DND-41 (cell line): ENCODE measurements around the gene BSCL2.

Experiments used
- ATAC-seq: fragments of 200-7000 bp; cut with Tn5 transposase; 3 replicates; pipeline ENCODE4 v1.9.1; 2021; ENCODE audit warnings: low read depth; ENCODE audit not compliant: insufficient read depth
- DNase-seq: peaks from one replicate; pipeline ENCODE4 v3.0.0-alpha.2; 2020
- H2AFZ ChIP-seq: 2 replicates; pipeline ENCODE4 v1.6.0; 2012; ENCODE audit warnings: low read depth, low read length
- H3K27ac ChIP-seq: 2 replicates; pipeline ENCODE4 v1.5.1; 2012; ENCODE audit warnings: low read length, inconsistent platforms
- H3K27me3 ChIP-seq: fragments of 200-600 bp; sonication (generic); 2 replicates; pipeline ENCODE4 v1.6.0; 2012; ENCODE audit warnings: low read length, mild to moderate bottlenecking, inconsistent platforms; ENCODE audit not compliant: insufficient read depth, poor library complexity
- H3K36me3 ChIP-seq: 2 replicates; pipeline ENCODE4 v1.5.1; 2012; ENCODE audit warnings: low read length, inconsistent platforms; ENCODE audit not compliant: insufficient read depth
- H3K4me1 ChIP-seq: 2 replicates; pipeline ENCODE4 v1.5.1; 2012; ENCODE audit warnings: mild to moderate bottlenecking, low read length; ENCODE audit not compliant: insufficient read depth
- H3K4me2 ChIP-seq: 2 replicates; pipeline ENCODE4 v1.6.0; 2012; ENCODE audit warnings: mild to moderate bottlenecking, moderate library complexity, low read length, inconsistent platforms; ENCODE audit not compliant: insufficient read depth
- H3K4me3 ChIP-seq, 2 experiments: fragments of 200-600 bp in 1 of 2; shearing (Covaris generic) in 1 of 2; 2 replicates each; pipeline ENCODE4 v1.5.1; 2012 to 2016; ENCODE audit warnings: inconsistent platforms in 2 of 2, low read length in 2 of 2, mild to moderate bottlenecking in 2 of 2, low read depth in 1 of 2, moderate library complexity in 1 of 2
- H3K79me2 ChIP-seq: 2 replicates; pipeline ENCODE4 v1.6.0; 2012; ENCODE audit warnings: low read length, inconsistent platforms; ENCODE audit not compliant: insufficient read depth
- H3K9ac ChIP-seq: 2 replicates; pipeline ENCODE4 v1.6.0; 2012; ENCODE audit warnings: low read depth, mild to moderate bottlenecking, inconsistent platforms, low read length, moderate library complexity
- H3K9me3 ChIP-seq: 2 replicates; pipeline ENCODE4 v1.5.1; 2012; ENCODE audit warnings: low read length, moderate library complexity, mild to moderate bottlenecking, inconsistent platforms; ENCODE audit not compliant: insufficient read depth, severe bottlenecking
- H4K20me1 ChIP-seq: 2 replicates; pipeline ENCODE4 v1.6.0; 2012; ENCODE audit warnings: low read length; ENCODE audit not compliant: insufficient read depth
- CTCF ChIP-seq: IDR thresholded peaks from 2 replicates; pipeline ENCODE4 v1.5.1; 2012; ENCODE audit warnings: borderline replicate concordance, low read length, moderate library complexity, mild to moderate bottlenecking; ENCODE audit not compliant: poor library complexity, severe bottlenecking; ENCODE audit errors: extremely low read depth
- EZH2 ChIP-seq: IDR thresholded peaks from 3 replicates; pipeline ENCODE4 v1.6.1; 2012; ENCODE audit warnings: borderline replicate concordance, low read depth, mild to moderate bottlenecking, moderate library complexity, low read length, inconsistent platforms; ENCODE audit not compliant: severe bottlenecking

The BSCL2 gene

GRCh38 chr11:62687508-62688396, 19.5 kb downstream of the BSCL2 start:
- ATAC-seq (no peak), DNase-seq (no peak)
- Histone ChIP-seq H3K79me2 (no peaks in the 10 kb centered on the region), H3K9me3 (no peaks in the 10 kb centered on the region), H3K27me3 (no peaks in the 10 kb centered on the region), H3K4me2 (no peak overlapping the region), H3K9ac (no peak overlapping the region), H3K4me1 (no peaks in the 10 kb centered on the region), H3K4me3 (no peak overlapping the region), H3K27ac (no peak overlapping the region; the same call in 1 of the 2 replicates), H2AFZ (no peak overlapping the region), H4K20me1 (no peaks in the 10 kb centered on the region), H3K36me3 (peaks cover 26% of the 10 kb centered on the region)
- TF ChIP-seq CTCF (no peak), EZH2 (no peak)

GRCh38 chr11:62682518-62682917, 24.7 kb downstream of the BSCL2 start:
- H3K4me3 ChIP-seq: no peak overlapping the region
- H3K9ac ChIP-seq: no peak overlapping the region
- peaks cover 18% of the 10 kb centered on the region for H3K4me1 ChIP-seq
- peaks cover 17% of the 10 kb centered on the region for H3K79me2 ChIP-seq
- TF ChIP-seq EZH2 (no peak), CTCF (no peak)
- H2AFZ ChIP-seq: no peak overlapping the region
- no peaks in the 10 kb centered on the region for H3K27me3 ChIP-seq
- DNase-seq (no peak), ATAC-seq (no peak)
- H3K27ac ChIP-seq: no peak overlapping the region
- peaks cover 8% of the 10 kb centered on the region for H3K36me3 ChIP-seq
- H4K20me1 ChIP-seq: peaks cover 3% of the 10 kb centered on the region; the same call in 1 of the 2 replicates
- H3K9me3 ChIP-seq: no peaks in the 10 kb centered on the region
- no peak overlapping the region for H3K4me2 ChIP-seq

- TF ChIP-seq CTCF (peak; percentile 76), EZH2 (no peak)
- H3K79me2 ChIP-seq: peaks cover 32% of the 10 kb centered on the region
- H3K9ac ChIP-seq: peak overlapping the region; percentile 1; the same call in 1 of the 2 replicates
- peak; percentile 77 for ATAC-seq
- no peaks in the 10 kb centered on the region for H3K9me3 ChIP-seq
- H3K27me3 ChIP-seq: no peaks in the 10 kb centered on the region
- no peak overlapping the region for H3K27ac ChIP-seq
- DNase-seq: peak; percentile 61
- H3K4me1 ChIP-seq: peaks cover 31% of the 10 kb centered on the region
- peak overlapping the region; percentile 56 for H2AFZ ChIP-seq
- H3K36me3 ChIP-seq: peaks cover 23% of the 10 kb centered on the region
- peaks cover 6% of the 10 kb centered on the region; the same call in 1 of the 2 replicates for H4K20me1 ChIP-seq
- no peak overlapping the region for H3K4me2 ChIP-seq
- H3K4me3 ChIP-seq: no peak overlapping the region
These were observed 26.4 kb downstream of the BSCL2 start for GRCh38 chr11:62680825-62681240.
